ENCODE data around the gene CNOT1. TPM values are rescaled to one million over a fixed set of nuclear protein-coding genes. Genes with fewer than 3 reads are reported as not detected.

The CNOT1 gene
- total and polyA plus RNA-seq, 12 donors, result 40.9 to 189 (median 155) TPM

GRCh38 chr16:58509256-58510096 is 120.2 kb downstream of the CNOT1 start:
- Histone ChIP-seq H3K4me1 (replicated peaks in 1 of 2) (peaks cover 5 to 6% of the 10 kb centered on the region in 2 donors), H3K27ac (no peak overlapping the region), H3K9me3 (replicated peaks in 1 of 3) (no peaks in the 10 kb centered on the region), H3K27me3 (no peaks in the 10 kb centered on the region), H3K36me3 (replicated peaks in 1 of 2) (peaks cover 0 to 47% of the 10 kb centered on the region in 2 donors), H3K4me3 (no peak overlapping the region)
- peak in 3 of 7 donors; percentile 14 to 46 (median 23) for DNase-seq
- 87 to 100% (median 92%) methylated on average over 2 to 9 of the region's 9 CpGs for WGBS, 4 donors
- TF ChIP-seq POLR2A (IDR thresholded peaks at IDR 0.05) (no peak), CTCF (IDR thresholded peaks at IDR 0.05) (no peak)
- intact Hi-C loops (cut with DNase I), result loop anchor here (10.0 kb wide), 2 partner anchors 115 to 125 kb away; partner anchors contain the start of gene CNOT1 (in 1 of the 2)

- peak overlapping the region in 1 of 5 donors; percentile 10 for H3K27ac ChIP-seq
- DNase-seq, result peak in 2 of 7 donors; percentile 12 to 50
- peaks cover 0 to 54% of the 10 kb centered on the region in 2 donors for H3K36me3 ChIP-seq (replicated peaks in 1 of 2)
- no peaks in the 10 kb centered on the region for H3K27me3 ChIP-seq
- WGBS, 4 donors, result 65 to 88% (median 71%) methylated on average over 4 to 5 of the region's 5 CpGs
- no peaks in the 10 kb centered on the region for H3K4me1 ChIP-seq (replicated peaks in 1 of 2)
- intact Hi-C loops (cut with DNase I), result loop anchor here in 1 of 2 donors (10.0 kb wide), 1 partner anchor 126 kb away; no protein-coding TSS in a partner anchor
- TF ChIP-seq CTCF (IDR thresholded peaks at IDR 0.05) (no peak), POLR2A (IDR thresholded peaks at IDR 0.05) (no peak)
- no peak overlapping the region for H3K4me3 ChIP-seq
- no peaks in the 10 kb centered on the region for H3K9me3 ChIP-seq (replicated peaks in 1 of 3)
Observed at GRCh38 chr16:58508671-58509251, 120.9 kb downstream of the CNOT1 start.

- intact Hi-C loops (cut with DNase I), result loop anchor here in 1 of 2 donors (10.0 kb wide), 1 partner anchor 127 kb away; no protein-coding TSS in a partner anchor
- Histone ChIP-seq H3K4me3 (no peak overlapping the region), H3K36me3 (replicated peaks in 1 of 2) (peaks cover 0 to 58% of the 10 kb centered on the region in 2 donors), H3K9me3 (replicated peaks in 1 of 3) (no peaks in the 10 kb centered on the region), H3K27me3 (no peaks in the 10 kb centered on the region), H3K4me1 (replicated peaks in 1 of 2) (no peaks in the 10 kb centered on the region), H3K27ac (no peak overlapping the region)
- peak in 2 of 7 donors; percentile 20 to 48 for DNase-seq
- 86 to 92% (median 90%) methylated on average over 10 to 14 of the region's 14 CpGs for WGBS, 4 donors
- TF ChIP-seq POLR2A (IDR thresholded peaks at IDR 0.05) (no peak), CTCF (IDR thresholded peaks at IDR 0.05) (no peak)
Observed at GRCh38 chr16:58507963-58508670, 121.5 kb downstream of the CNOT1 start.

Data from adrenal gland (tissue), 12 donors.